ENCODE measurements around the gene DOP1B.
"Not testable (repeated sequence)": the region's sequence is repeated elsewhere in the genome, so short reads cannot be mapped to it uniquely, and the experiment has no call there.

DOP1B gene

GRCh38 chr21:36156815-36157670 lies at the start of gene DOP1B:
TSS of gene DOP1B (plus strand) at chr21:36156824. CDS start at chr21:36164734, 7,910 bp downstream.
- peak in 1 of 2 donors; percentile 20 for DNase-seq (ENCODE audit: low read depth in 2 of 2)

- no peak for DNase-seq (ENCODE audit: low read depth in 2 of 2)
Measured at GRCh38 chr21:36109868-36110267, 46.8 kb upstream of the DOP1B start.

- no peak for DNase-seq (ENCODE audit: low read depth in 2 of 2)
Measured at GRCh38 chr21:36111238-36111637, 45.4 kb upstream of the DOP1B start.

GRCh38 chr21:36113647-36114428 lies 42.8 kb upstream of the DOP1B start:
- peak in 1 of 2 donors; percentile 12 for DNase-seq (ENCODE audit: low read depth in 2 of 2)

GRCh38 chr21:36115138-36115730 lies 41.4 kb upstream of the DOP1B start:
- no peak for DNase-seq (ENCODE audit: low read depth in 2 of 2)

- DNase-seq (ENCODE audit: low read depth in 2 of 2) = no peak
Measured at GRCh38 chr21:36117286-36117741, 39.3 kb upstream of the DOP1B start.

GRCh38 chr21:36120304-36120888 lies 36.2 kb upstream of the DOP1B start:
- DNase-seq (ENCODE audit: low read depth in 2 of 2) = no peak

GRCh38 chr21:36122977-36123376 lies 33.6 kb upstream of the DOP1B start:
- no peak for DNase-seq (ENCODE audit: low read depth in 2 of 2)

GRCh38 chr21:36124395-36124794 lies 32.2 kb upstream of the DOP1B start:
- DNase-seq (ENCODE audit: low read depth in 2 of 2) = no peak

- DNase-seq (ENCODE audit: low read depth in 2 of 2) = peak in 1 of 2 donors; percentile 25
Measured at GRCh38 chr21:36125512-36126207, 31.0 kb upstream of the DOP1B start.

- DNase-seq (ENCODE audit: low read depth in 2 of 2) = no peak
Measured at GRCh38 chr21:36126208-36126565, 30.4 kb upstream of the DOP1B start.

- DNase-seq (ENCODE audit: low read depth in 2 of 2) = no peak
Measured at GRCh38 chr21:36126621-36127110, 30.0 kb upstream of the DOP1B start.

- DNase-seq (ENCODE audit: low read depth in 2 of 2) = no peak
Measured at GRCh38 chr21:36127250-36127904, 29.2 kb upstream of the DOP1B start.

- no peak for DNase-seq (ENCODE audit: low read depth in 2 of 2)
Measured at GRCh38 chr21:36127977-36128376, 28.6 kb upstream of the DOP1B start.

- no peak for DNase-seq (ENCODE audit: low read depth in 2 of 2)
Measured at GRCh38 chr21:36129219-36129618, 27.4 kb upstream of the DOP1B start.

GRCh38 chr21:36130414-36130762 lies 26.2 kb upstream of the DOP1B start:
- DNase-seq (ENCODE audit: low read depth in 2 of 2) = not testable (repeated sequence)

GRCh38 chr21:36130839-36131238 lies 25.8 kb upstream of the DOP1B start:
- DNase-seq (ENCODE audit: low read depth in 2 of 2) = not testable (repeated sequence)

- no peak for DNase-seq (ENCODE audit: low read depth in 2 of 2)
Measured at GRCh38 chr21:36132696-36133095, 23.9 kb upstream of the DOP1B start.

GRCh38 chr21:36134803-36135390 lies 21.7 kb upstream of the DOP1B start, which contains the start of gene CBR3:
TSS of gene CBR3 (plus strand) at chr21:36135079. CDS start at chr21:36135193, 114 bp downstream.
- DNase-seq (ENCODE audit: low read depth in 2 of 2) = peak in 1 of 2 donors; percentile 21

Measured in stimulated activated CD8-positive, alpha-beta memory T cell treated with anti-CD3 and anti-CD28 coated beads, Interleukin-7, amount 100 ng/mL, for 4 hours (primary cell).